GM12892 (cell line): Measurements from ENCODE around the gene DGKQ.
A peak's percentile ranks its signal among the peaks of the same experiment; 100 is the strongest.

ENCODE experiments used
- DNase-seq: peaks from one replicate; pipeline ENCODE4 v3.0.0; 2011; ENCODE audit not compliant: insufficient read length
- FAIRE-seq: peaks from 2 replicates; lab custom pipeline; 2011; peaks lifted over from hg19 to GRCh38; lab: Jason Lieb, UNC
- POLR2A ChIP-seq: IDR thresholded peaks from 2 replicates; pipeline ENCODE4 v1.6.1; 2011; ENCODE audit warnings: low read depth, low read length, control low read depth
- POLR2AphosphoS5 ChIP-seq: IDR thresholded peaks from 2 replicates; pipeline ENCODE4 v1.6.1; 2011; ENCODE audit warnings: low read depth, low read length, control low read depth
- TAF1 ChIP-seq: IDR thresholded peaks from 2 replicates; pipeline ENCODE4 v1.6.1; 2011; ENCODE audit warnings: low read depth, mild to moderate bottlenecking, control low read depth, low read length, borderline replicate concordance

The DGKQ gene

GRCh38 chr4:1015746-1016145, 42.4 kb upstream of the DGKQ start:
- no peak for TF ChIP-seq TAF1
- no peak for TF ChIP-seq POLR2A
- no peak for TF ChIP-seq POLR2AphosphoS5
- FAIRE-seq: no peak
- no peak for DNase-seq

GRCh38 chr4:1015179-1015578, 41.8 kb upstream of the DGKQ start:
- DNase-seq (no peak), FAIRE-seq (no peak)

GRCh38 chr4:1014291-1015167, 41.2 kb upstream of the DGKQ start:
- TF ChIP-seq POLR2AphosphoS5: no peak
- TF ChIP-seq POLR2A: no peak
- no peak for TF ChIP-seq TAF1
- DNase-seq (no peak), FAIRE-seq (no peak)

More at GRCh38 chr4:1015179-1015578, 41.8 kb upstream of the DGKQ start:
- no peak for TF ChIP-seq POLR2A
- no peak for TF ChIP-seq POLR2AphosphoS5
- no peak for TF ChIP-seq TAF1

GRCh38 chr4:1013225-1014073, 40.1 kb upstream of the DGKQ start:
- DNase-seq: no peak
- TF ChIP-seq TAF1: no peak
- TF ChIP-seq POLR2AphosphoS5: no peak
- no peak for TF ChIP-seq POLR2A
- no peak for FAIRE-seq

GRCh38 chr4:1012034-1012739, 38.8 kb upstream of the DGKQ start:
- no peak for TF ChIP-seq POLR2AphosphoS5
- TF ChIP-seq TAF1: no peak
- no peak for TF ChIP-seq POLR2A
- FAIRE-seq (no peak), DNase-seq (no peak)

- DNase-seq (no peak), FAIRE-seq (no peak)
- TF ChIP-seq POLR2A (no peak), POLR2AphosphoS5 (no peak), TAF1 (no peak)
Observed at GRCh38 chr4:1011666-1012033, 38.3 kb upstream of the DGKQ start.

DNA sequence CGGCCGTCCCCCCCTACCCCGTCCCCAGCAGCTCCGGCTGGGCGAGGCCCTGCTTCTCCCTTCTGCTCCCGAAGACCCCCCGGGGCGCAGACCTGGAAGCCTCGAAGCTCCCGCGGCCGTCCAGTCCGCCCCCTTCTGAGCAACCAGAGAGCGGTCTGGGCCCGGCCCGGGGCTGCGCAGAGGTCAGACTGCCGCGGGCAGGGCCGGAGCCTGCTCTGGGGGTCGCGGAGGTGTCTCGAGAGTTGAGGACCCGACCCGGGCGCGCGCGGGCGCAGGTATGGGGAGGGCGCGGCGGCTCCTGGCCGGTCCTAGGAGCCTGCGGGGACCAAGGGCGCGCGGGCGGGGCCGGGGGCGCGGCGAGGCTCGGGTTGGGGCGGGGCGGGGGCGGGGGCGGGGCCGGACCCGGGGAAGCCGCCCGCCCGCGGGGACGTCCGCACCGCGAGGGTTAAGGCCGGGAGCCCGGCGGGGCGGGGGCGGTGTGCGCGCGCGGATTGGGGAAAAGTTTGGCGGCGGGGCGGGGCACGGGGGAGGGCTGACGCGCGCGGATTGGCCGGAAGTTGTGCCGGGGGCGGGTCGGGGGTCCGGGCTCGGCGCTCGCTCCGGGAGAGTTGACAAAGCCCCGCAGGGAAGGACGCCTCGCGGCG, 37.8 kb upstream of the DGKQ start, which contains the start of gene FGFRL1:
Gene FGFRL1 (plus strand): TSS at position 605 of the 644 bp plus-strand sequence. CDS start 860 bp downstream, outside the sequence.
- DNase-seq (peak; percentile 91), FAIRE-seq (no peak)
- TF ChIP-seq POLR2AphosphoS5 (no peak), POLR2A (no peak), TAF1 (no peak)

DNA sequence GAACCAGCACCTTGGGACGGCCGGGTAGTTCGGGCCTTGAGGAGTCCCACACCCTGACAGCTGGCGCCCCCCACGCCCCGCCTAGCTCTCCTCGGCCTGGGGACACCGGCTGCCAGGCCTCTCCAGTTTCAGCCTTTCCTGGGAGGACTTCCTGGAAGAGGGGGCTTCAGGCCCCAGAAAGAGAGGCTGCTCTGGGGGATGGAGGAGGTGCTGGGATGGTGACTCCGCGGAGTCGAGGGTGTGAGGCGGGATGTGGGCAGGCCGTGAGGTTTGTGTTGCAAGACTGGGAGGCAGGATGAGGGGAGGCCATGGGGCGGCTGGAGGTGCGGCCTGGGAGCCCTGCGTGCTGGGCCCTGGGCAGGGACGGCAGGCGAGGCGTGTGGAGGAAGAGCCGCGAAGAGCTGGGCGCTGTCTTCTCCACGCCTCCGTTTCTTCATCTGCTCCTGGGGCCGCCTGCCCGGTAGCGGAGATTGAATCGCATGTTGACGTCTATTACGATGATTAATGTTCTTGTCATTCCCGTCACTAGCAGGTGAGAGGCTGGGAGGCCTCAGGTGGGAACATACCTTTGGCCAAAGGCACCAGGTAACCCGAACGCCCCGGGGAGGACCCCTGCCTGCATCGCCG, 37.1 kb upstream of the DGKQ start:
- DNase-seq (no peak), FAIRE-seq (no peak)
- TF ChIP-seq POLR2AphosphoS5 (no peak), POLR2A (no peak), TAF1 (no peak)

DNA sequence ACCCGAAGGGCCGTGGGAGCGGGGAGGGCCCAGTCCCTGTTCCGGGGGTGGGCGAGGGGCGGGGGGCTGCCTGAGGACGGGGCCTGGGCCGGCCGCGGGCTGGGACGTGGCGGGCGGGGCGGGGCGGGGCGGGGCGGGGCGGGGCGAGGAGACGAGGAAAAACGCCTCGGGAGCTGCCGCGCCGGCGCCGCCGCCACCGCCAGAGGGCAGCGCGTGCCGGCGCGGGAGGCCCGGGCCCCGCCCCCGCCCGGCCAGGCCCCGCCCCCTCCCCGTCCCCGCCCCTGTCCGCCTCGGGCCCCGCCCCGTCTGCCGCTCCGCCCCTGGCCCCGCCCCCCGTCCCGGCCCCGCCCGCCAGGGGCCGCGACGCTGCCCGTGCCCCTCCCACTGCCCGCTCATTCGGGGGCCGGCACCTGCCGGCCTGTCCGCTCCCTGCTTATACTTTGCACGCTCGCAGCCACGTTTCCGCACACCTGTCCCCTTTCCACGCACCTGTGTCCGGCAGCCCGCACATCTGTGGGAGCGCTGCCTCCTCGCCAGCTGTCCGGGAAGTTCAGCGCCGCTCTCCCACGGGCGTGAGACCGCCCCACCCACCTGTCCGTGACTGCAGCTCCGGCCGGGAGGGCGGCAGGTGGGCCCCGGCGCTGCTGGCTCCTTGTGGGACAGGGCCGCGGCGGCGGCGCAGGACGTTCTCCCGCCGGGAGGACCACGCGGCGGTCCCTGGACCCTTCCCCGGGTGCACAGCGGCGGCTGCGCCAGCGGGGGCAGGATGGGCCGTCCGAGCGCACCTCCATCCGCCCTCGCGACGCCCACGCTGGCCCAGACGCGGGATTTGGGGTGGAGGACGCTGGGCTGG, 36.4 kb upstream of the DGKQ start:
- peak; percentile 69 for DNase-seq
- TF ChIP-seq TAF1 (no peak), POLR2A (no peak), POLR2AphosphoS5 (no peak)
- FAIRE-seq: peak; percentile 80
